CD4-positive, alpha-beta memory T cell (primary cell): ENCODE data around the gene ZNF425. TPM values are rescaled to one million over a fixed set of nuclear protein-coding genes. Genes with fewer than 3 reads are reported as not detected.

ENCODE experiments used
- CTCF ChIA-PET: fragments of 350-600 bp; sonication (Branson Sonifier 250); formaldehyde crosslinking; loops from one replicate; lab custom pipeline; 2021; ENCODE audit warnings: inconsistent platforms; ENCODE audit not compliant: partially characterized antibody; lab: Charles Lee
- POLR2A ChIA-PET: fragments of 350-600 bp; sonication (Branson Sonifier 250); formaldehyde crosslinking; loops from one replicate; lab custom pipeline; 2021; ENCODE audit not compliant: partially characterized antibody; lab: Charles Lee
- DNase-seq, 5 donors: peaks; one replicate each; pipeline versions ENCODE4 v3.0.0 to v3.0.0-alpha.2; 2020 to 2022; ENCODE audit warnings: mixed read lengths in 1 of 5
- H3K27ac ChIP-seq: one replicate; pipeline ENCODE4 v1.7.0; 2013; ENCODE audit warnings: low read depth, low read length
- H3K27me3 ChIP-seq: 2 replicates; pipeline ENCODE4 v1.7.0; 2013; ENCODE audit warnings: mild to moderate bottlenecking, low read length, moderate library complexity; ENCODE audit not compliant: insufficient read depth
- H3K36me3 ChIP-seq: 2 replicates; pipeline ENCODE4 v1.7.0; 2013; ENCODE audit warnings: mild to moderate bottlenecking, low read length, moderate library complexity; ENCODE audit not compliant: insufficient read depth
- H3K4me1 ChIP-seq: 2 replicates; pipeline ENCODE4 v1.7.0; 2013; ENCODE audit warnings: mild to moderate bottlenecking, low read length, moderate library complexity; ENCODE audit not compliant: insufficient read depth
- H3K4me3 ChIP-seq, 2 donors: one replicate each; pipeline ENCODE4 v1.7.0; 2013; ENCODE audit warnings: low read length in 2 of 2, mild to moderate bottlenecking in 1 of 2
- H3K9me3 ChIP-seq, 2 donors: one replicate each; pipeline ENCODE4 v1.7.0; 2013; ENCODE audit warnings: low read length in 2 of 2, control low read depth in 1 of 2; ENCODE audit not compliant: control insufficient read depth in 1 of 2
- H3K27ac Mint-ChIP-seq, 7 donors: one replicate each; pipeline ENCODE4 v1.8.0; 2020 to 2021; ENCODE audit warnings: mixed read lengths in 7 of 7, mild to moderate bottlenecking in 6 of 7, inconsistent platforms in 3 of 7, moderate library complexity in 3 of 7
- H3K27me3 Mint-ChIP-seq, 2 donors: one replicate each; pipeline ENCODE4 v1.8.0; 2020 to 2021; ENCODE audit warnings: mixed read lengths in 2 of 2
- H3K36me3 Mint-ChIP-seq, 2 donors: one replicate each; pipeline ENCODE4 v1.8.0; 2020 to 2021; ENCODE audit warnings: mixed read lengths in 2 of 2, inconsistent platforms in 1 of 2, mild to moderate bottlenecking in 1 of 2
- H3K4me1 Mint-ChIP-seq, 4 donors: one replicate each; pipeline ENCODE4 v1.8.0; 2020 to 2021; ENCODE audit warnings: mixed read lengths in 4 of 4, mild to moderate bottlenecking in 1 of 4
- H3K4me3 Mint-ChIP-seq, 8 donors: one replicate each; pipeline ENCODE4 v1.8.0; 2020 to 2021; ENCODE audit warnings: mixed read lengths in 8 of 8, mild to moderate bottlenecking in 7 of 8, moderate library complexity in 6 of 8, inconsistent platforms in 3 of 8
- H3K9me3 Mint-ChIP-seq, 8 donors: one replicate each; pipeline ENCODE4 v1.8.0; 2020 to 2021; ENCODE audit warnings: mixed read lengths in 8 of 8, mild to moderate bottlenecking in 5 of 8, inconsistent platforms in 3 of 8, moderate library complexity in 1 of 8
- intact Hi-C: fragments of 100-400 bp; cut with micrococcal nuclease; formaldehyde crosslinking; loops from one replicate; pipeline ENCODE4 v1.15.1; 2023
- polyA plus RNA-seq, 2 donors: library from polyadenylated mRNA; unstranded; fragments of 300-500 nt; fragmentation: Illumina TruSeq; gene quantifications; one replicate each; pipeline ENCODE4 v1.2.3, GENCODE V29; 2021
- total RNA-seq, 2 experiments: library from RNA; stranded (reverse); gene quantifications; one replicate each; pipeline ENCODE4 v1.2.3, GENCODE V29; 2021

ZNF425 gene
- total and polyA plus RNA-seq, 4 experiments from 2014 or later: 0.24 to 4.0 (median 2.5) TPM

DNA sequence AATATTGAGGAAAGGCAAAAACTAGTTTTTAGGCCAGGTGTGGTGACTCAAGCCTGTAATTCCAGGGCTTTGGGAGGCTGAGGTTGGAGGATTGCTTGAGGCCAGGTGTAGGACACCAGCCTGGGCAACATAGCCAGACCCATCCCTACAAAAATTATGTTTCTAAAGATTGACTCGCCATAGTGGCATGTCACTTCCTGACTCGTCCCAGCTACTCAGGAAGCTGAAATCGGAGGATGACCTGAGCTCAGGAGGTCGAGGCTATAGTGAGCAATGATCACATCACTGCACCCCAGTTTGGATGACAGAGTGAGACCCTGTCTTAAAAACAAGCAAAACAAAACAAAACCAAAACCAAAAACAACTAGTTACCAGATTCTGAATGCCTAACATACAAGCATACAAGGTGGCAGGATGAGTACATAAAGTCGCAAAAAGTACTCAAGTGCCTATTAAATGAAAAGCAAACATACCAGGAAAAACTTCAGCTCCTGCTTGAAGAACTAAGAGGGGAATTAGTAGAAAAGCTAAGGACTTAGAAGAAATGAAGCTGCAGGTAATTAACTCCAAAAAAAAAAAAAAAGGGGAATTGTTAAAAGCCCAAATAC lies 35.2 kb upstream of the ZNF425 start:
- Mint-ChIP-seq H3K9me3 (no peaks in the 10 kb centered on the region), H3K4me1 (peaks cover 8 to 17% (median 12%) of the 10 kb centered on the region in 4 donors), H3K4me3 (no peak overlapping the region), H3K36me3 (peaks cover 38 to 43% of the 10 kb centered on the region in 2 donors), H3K27ac (peak overlapping the region in 5 of 7 donors; percentile 9 to 82 (median 64)), H3K27me3 (no peaks in the 10 kb centered on the region)
- ChIA-PET POLR2A (no interaction called here), CTCF (interaction anchor here (0.6 to 1.0 kb wide), 2 partner anchors 15 to 57 kb away, joined by 3 to 4 read pairs; partner anchors contain the start of gene ZNF398)
- no peaks in the 10 kb centered on the region for H3K4me1 ChIP-seq
- peaks cover under 1% of the 10 kb centered on the region for H3K36me3 ChIP-seq
- no peaks in the 10 kb centered on the region for H3K27me3 ChIP-seq
- DNase-seq: no peak
- no peaks in the 10 kb centered on the region for H3K9me3 ChIP-seq
- H3K27ac ChIP-seq: no peak overlapping the region
- no peak overlapping the region for H3K4me3 ChIP-seq
- intact Hi-C loops: no loop called here

DNA sequence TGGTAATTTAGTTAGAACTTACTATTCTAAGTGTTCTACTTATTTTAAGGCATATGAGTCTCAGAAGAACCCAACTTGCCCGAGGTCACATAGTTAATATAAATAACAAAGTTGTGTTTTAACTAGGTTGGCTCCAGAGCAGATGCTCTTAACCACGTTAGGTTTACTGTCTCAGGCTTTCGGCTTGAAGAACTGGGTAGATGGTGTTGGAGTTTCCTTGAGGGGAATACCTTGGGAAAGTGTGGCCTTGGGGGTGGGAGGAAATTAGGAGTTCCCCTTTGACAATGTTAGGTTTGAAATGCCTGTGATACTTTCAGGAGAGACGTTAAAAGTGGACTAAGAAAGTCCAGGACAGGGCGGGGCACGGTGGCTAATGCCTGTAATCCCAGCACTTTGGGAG lies 30.8 kb upstream of the ZNF425 start:
- Mint-ChIP-seq H3K4me1 (peaks cover 14 to 37% (median 19%) of the 10 kb centered on the region in 4 donors), H3K36me3 (peaks cover 36 to 41% of the 10 kb centered on the region in 2 donors), H3K27me3 (no peaks in the 10 kb centered on the region), H3K27ac (no peak overlapping the region), H3K4me3 (no peak overlapping the region), H3K9me3 (no peaks in the 10 kb centered on the region)
- no peaks in the 10 kb centered on the region for H3K9me3 ChIP-seq
- H3K27ac ChIP-seq: no peak overlapping the region
- H3K4me1 ChIP-seq: no peaks in the 10 kb centered on the region
- POLR2A ChIA-PET: no interaction called here
- CTCF ChIA-PET: interaction anchor here (0.6 kb wide), 1 partner anchor 18 kb away, joined by 3 read pairs; no protein-coding TSS in a partner anchor
- no peak overlapping the region for H3K4me3 ChIP-seq
- DNase-seq: no peak
- intact Hi-C loops: no loop called here
- H3K27me3 ChIP-seq: no peaks in the 10 kb centered on the region
- peaks cover 12% of the 10 kb centered on the region for H3K36me3 ChIP-seq

DNA sequence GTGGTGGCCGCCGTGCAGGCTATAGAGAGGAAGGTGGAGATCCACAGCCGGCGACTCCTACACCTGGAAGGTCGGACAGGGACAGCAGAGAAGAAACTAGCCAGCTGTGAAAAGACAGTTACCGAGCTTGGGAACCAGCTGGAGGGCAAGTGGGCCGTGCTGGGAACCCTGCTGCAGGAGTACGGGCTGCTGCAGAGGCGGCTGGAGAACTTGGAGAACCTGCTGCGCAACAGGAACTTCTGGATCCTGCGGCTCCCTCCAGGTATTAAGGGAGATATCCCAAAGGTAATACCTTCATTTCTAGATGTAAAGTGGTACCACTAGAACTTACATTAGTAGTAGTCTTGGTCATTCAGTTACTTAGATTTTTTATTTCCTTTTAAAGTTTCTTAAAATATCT lies 27.9 kb upstream of the ZNF425 start:
- no peak overlapping the region for H3K4me3 ChIP-seq
- no peaks in the 10 kb centered on the region for H3K9me3 ChIP-seq
- H3K27me3 Mint-ChIP-seq: no peaks in the 10 kb centered on the region
- H3K4me1 Mint-ChIP-seq: peaks cover 18 to 42% (median 21%) of the 10 kb centered on the region in 4 donors
- H3K4me1 ChIP-seq: peaks cover 10% of the 10 kb centered on the region
- POLR2A ChIA-PET: no interaction called here
- no peak overlapping the region for H3K4me3 Mint-ChIP-seq
- DNase-seq: no peak
- H3K27ac ChIP-seq: no peak overlapping the region
- intact Hi-C loops: no loop called here
- H3K27me3 ChIP-seq: no peaks in the 10 kb centered on the region
- no peaks in the 10 kb centered on the region for H3K9me3 Mint-ChIP-seq
- peaks cover 30% of the 10 kb centered on the region in 2 donors for H3K36me3 Mint-ChIP-seq
- CTCF ChIA-PET: interaction anchor here (1.3 kb wide), 1 partner anchor 28 kb away, joined by 8 read pairs; the partner anchor contains the start of gene ZNF425
- peaks cover 12% of the 10 kb centered on the region for H3K36me3 ChIP-seq
- peak overlapping the region in 2 of 7 donors; percentile 59 to 60 for H3K27ac Mint-ChIP-seq

DNA sequence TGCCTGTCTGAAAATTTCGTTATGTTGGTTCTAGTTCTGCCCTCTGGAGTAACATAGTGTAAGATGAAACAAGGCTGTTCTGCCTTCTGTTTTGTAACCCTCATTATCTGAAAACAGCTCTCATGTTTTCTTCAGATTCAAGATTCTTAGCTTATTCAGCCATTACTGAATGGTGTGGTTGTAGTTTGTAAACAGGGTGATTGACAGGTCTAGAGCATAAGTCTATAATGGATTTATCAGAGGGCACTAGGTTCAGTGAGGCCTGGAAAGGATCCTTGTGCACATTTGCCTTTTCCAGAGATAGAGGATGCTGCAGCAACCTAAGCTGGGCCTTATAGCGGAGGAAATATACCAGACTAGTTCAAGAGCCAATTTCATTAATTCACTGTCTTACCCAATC lies 27.2 kb upstream of the ZNF425 start:
- DNase-seq: no peak
- no peak overlapping the region for H3K27ac ChIP-seq
- intact Hi-C loops: no loop called here
- Mint-ChIP-seq H3K27me3 (no peaks in the 10 kb centered on the region), H3K4me3 (no peak overlapping the region), H3K36me3 (peaks cover 30 to 33% of the 10 kb centered on the region in 2 donors), H3K4me1 (peaks cover 22 to 48% (median 23%) of the 10 kb centered on the region in 4 donors), H3K27ac (peak overlapping the region in 2 of 7 donors; percentile 50 to 73), H3K9me3 (no peaks in the 10 kb centered on the region)
- POLR2A ChIA-PET: no interaction called here
- H3K36me3 ChIP-seq: peaks cover 12% of the 10 kb centered on the region
- no peak overlapping the region for H3K4me3 ChIP-seq
- CTCF ChIA-PET: interaction anchor here (1.3 kb wide), 1 partner anchor 27 kb away, joined by 8 read pairs; the partner anchor contains the start of gene ZNF425
- H3K4me1 ChIP-seq: peaks cover 16% of the 10 kb centered on the region
- no peaks in the 10 kb centered on the region for H3K9me3 ChIP-seq
- no peaks in the 10 kb centered on the region for H3K27me3 ChIP-seq

DNA sequence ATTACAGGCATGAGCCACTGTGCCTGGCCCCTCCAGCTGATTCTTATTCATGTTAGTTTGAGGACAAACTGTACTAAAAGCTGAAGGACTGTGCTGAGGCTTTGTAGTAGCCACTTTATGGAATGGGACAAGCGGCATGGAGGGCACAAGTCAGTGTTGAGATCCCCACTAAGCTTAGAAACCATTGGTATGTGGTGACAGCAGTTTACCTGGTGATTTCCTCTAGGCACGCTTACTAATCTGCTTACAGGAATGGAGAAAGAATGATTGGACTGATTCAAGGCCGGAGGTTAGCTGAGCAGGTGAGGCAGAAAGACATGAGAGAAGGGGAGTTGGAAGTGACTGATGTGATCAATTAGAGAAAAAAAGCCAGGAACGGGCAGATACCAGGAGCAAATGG lies 24.9 kb upstream of the ZNF425 start:
- no peak overlapping the region for H3K27ac ChIP-seq
- H3K27ac Mint-ChIP-seq: peak overlapping the region in 2 of 7 donors; percentile 2
- H3K9me3 ChIP-seq: no peaks in the 10 kb centered on the region
- peaks cover 19 to 29% of the 10 kb centered on the region in 2 donors for H3K36me3 Mint-ChIP-seq
- no peak for DNase-seq
- no peak overlapping the region for H3K4me3 ChIP-seq
- peak overlapping the region in 2 of 8 donors; percentile 21 to 31 for H3K4me3 Mint-ChIP-seq
- peaks cover 25% of the 10 kb centered on the region for H3K4me1 ChIP-seq
- H3K4me1 Mint-ChIP-seq: peaks cover 21 to 53% (median 31%) of the 10 kb centered on the region in 4 donors
- POLR2A ChIA-PET: no interaction called here
- intact Hi-C loops: no loop called here
- CTCF ChIA-PET: no interaction called here
- H3K27me3 ChIP-seq: no peaks in the 10 kb centered on the region
- H3K9me3 Mint-ChIP-seq: no peaks in the 10 kb centered on the region
- no peaks in the 10 kb centered on the region for H3K27me3 Mint-ChIP-seq
- H3K36me3 ChIP-seq: peaks cover 12% of the 10 kb centered on the region

DNA sequence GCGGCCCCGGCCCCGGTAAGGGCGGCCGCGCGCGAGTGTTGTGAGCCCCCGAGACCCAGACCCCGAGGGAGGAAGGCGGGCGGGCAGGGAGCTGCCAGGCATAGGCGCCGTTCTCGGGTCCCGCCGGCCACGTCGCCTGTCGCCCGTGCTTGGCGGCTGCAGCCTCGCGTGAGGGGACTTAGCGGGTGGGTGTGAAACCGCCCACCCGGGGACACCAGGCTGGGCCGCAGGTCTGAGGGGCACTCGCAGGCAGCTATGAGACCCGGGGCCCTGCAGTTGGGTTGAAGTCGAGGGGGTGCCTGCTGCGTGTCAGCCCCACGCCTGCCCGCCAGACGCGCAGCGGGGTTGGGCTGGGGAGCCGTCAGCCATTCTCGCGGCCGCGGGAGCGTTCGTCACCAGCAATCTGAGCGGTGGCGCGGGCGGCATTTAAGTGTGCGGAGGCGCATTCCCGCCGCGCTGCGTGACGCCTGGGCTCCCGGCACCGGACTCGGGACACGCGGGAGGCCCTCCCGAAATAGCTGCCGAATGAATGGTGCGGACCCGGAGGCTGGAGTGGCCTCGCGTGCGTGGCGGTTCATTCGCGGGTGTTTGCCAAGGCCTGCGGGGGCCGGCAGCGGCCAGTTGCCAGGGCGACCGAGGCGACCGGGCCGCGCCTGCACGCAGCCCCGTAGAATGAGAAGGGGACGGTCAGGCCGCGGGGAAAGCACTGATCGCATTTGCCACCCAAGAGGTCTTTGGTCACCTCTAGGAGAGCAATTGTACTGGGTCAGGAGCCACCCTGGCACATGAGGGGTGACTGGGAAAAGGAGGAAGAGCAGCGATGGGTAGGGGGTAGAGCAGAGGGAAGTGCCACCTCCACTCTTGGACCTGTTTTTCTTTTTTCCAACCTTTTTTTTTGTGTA lies 21.9 kb upstream of the ZNF425 start:
- peaks cover 4 to 12% of the 10 kb centered on the region in 2 donors for H3K36me3 Mint-ChIP-seq
- peak overlapping the region; percentile 77 to 94 (median 86) for H3K27ac Mint-ChIP-seq
- H3K36me3 ChIP-seq: no peaks in the 10 kb centered on the region
- intact Hi-C loops: loop anchor here (1.0 to 10.0 kb wide), 7 partner anchors 22 to 477 kb away; partner anchors contain the start of genes PDIA4, ZNF212, ZNF282 and ZNF425
- CTCF ChIA-PET: interaction anchor here (0.7 to 3.9 kb wide), 18 partner anchors 10 to 160 kb away, joined by 3 to 56 read pairs (median 5); partner anchors contain the start of genes ZNF282, ZNF425 and ZNF786
- H3K4me1 ChIP-seq: peaks cover 35% of the 10 kb centered on the region
- H3K4me1 Mint-ChIP-seq: peaks cover 18 to 53% (median 31%) of the 10 kb centered on the region in 4 donors
- H3K9me3 Mint-ChIP-seq: no peaks in the 10 kb centered on the region
- peak overlapping the region; percentile 30 to 71 for H3K4me3 ChIP-seq
- no peaks in the 10 kb centered on the region for H3K27me3 ChIP-seq
- peak overlapping the region; percentile 75 to 90 (median 83) for H3K4me3 Mint-ChIP-seq
- peak overlapping the region; percentile 86 for H3K27ac ChIP-seq
- POLR2A ChIA-PET: interaction anchor here (0.6 to 4.3 kb wide), 21 partner anchors 9 to 1028 kb away, joined by 3 to 144 read pairs (median 4); partner anchors contain the start of genes CUL1, PDIA4, ZNF282 and ZNF425
- H3K9me3 ChIP-seq: no peaks in the 10 kb centered on the region
- peak; percentile 71 to 76 (median 74) for DNase-seq
- H3K27me3 Mint-ChIP-seq: no peaks in the 10 kb centered on the region
